ENCODE measurements around the gene JDP2. TPM values are rescaled to one million over a fixed set of nuclear protein-coding genes. Genes with fewer than 3 reads are reported as not detected.
A peak's percentile ranks its signal among the peaks of the same experiment; 100 is the strongest.

JDP2 gene
- total and polyA plus RNA-seq, 2 of the 4 experiments (the other 2 are of a cell fraction), result 35.7 to 38.4 TPM

DNA sequence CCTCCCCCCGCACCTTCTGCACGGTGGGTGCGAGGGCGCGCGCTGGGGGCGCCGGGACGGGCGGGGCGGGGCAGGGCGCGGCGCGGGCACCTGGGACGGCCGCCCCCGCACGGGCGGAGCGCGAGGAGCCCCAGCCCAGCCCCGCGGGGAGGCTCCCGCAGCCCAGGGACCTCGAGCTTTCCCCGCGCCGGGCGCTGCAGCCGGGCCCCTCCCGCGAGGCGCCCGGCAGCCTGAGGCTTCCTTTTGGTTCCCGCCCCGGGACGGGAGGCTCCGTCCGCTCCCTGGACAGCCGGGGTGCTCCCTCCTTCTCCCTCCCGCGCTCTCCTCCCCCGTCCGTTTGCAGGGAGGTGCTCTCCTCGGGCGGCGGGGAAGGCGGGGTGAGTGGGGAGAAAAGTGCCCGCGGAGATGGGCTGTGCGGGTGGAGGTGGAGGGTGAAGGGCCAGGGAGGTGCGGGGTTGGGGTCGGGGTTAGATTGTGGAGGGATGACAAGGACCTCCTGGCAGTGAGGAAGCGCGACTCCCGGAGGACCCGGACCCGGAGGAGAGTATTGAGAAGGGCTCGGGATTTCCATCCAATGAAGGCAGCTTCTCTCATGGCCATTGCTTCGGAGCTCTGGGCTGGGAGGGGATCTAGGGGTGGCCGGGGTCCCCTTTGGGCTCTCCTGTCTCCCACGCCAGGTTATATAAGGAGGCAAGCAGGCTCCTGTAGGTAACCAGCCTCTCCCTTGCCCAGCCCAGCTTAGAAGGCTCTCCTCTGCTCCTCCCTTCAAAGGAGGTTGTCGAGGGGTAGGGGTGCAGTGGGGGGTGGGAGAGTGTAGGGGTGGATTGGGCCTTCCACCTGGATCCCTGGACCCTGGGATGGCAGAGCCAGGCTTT lies 645 bp downstream of the JDP2 start:
- ChIA-PET CTCF (interaction anchor here (1.3 kb wide), 1 partner anchor 27 kb away, joined by 3 read pairs; no protein-coding TSS in a partner anchor), POLR2A (ENCODE audit: unreplicated experiment) (no interaction called here)
- Histone ChIP-seq H3K18ac (ENCODE audit: low read depth, low read length) (peak overlapping the region; percentile 11; the same call in 1 of the 2 replicates), H3K4me2 (ENCODE audit: low read depth, low read length) (peak overlapping the region; percentile 78), H3K14ac (replicated peaks; ENCODE audit: low read depth, low read length) (peak overlapping the region; percentile 81), H2AK5ac (ENCODE audit: low read depth, low read length) (peak overlapping the region; percentile 47), H3K23ac (ENCODE audit: low read depth, low read length) (peak overlapping the region; percentile 77; the same call in 1 of the 2 replicates), H2AK9ac (replicated peaks; ENCODE audit: low read depth, low read length, poor library complexity) (peak overlapping the region; percentile 87), H3K4me1 (ENCODE audit: control insufficient read depth, insufficient read depth, low read length) (peaks cover 22% of the 10 kb centered on the region), H3K56ac (ENCODE audit: extremely low read depth, insufficient read depth, low read length) (peak overlapping the region; percentile 72; the same call in 1 of the 2 replicates), H4K8ac (ENCODE audit: low read depth in 2 of 2, low read length in 2 of 2) (peak overlapping the region in 1 of 2 experiments; percentile 38; a peak in 2 of 4 replicates), H3K36me3 (ENCODE audit: control insufficient read depth, insufficient read depth, low read length) (peaks cover 13% of the 10 kb centered on the region), H4K20me1 (ENCODE audit: insufficient read depth, low read length) (peaks cover 47% of the 10 kb centered on the region), H3K4ac (ENCODE audit: low read depth, low read length) (peak overlapping the region; percentile 74), H2BK5ac (ENCODE audit: low read depth, low read length, poor library complexity, severe bottlenecking) (peak overlapping the region; percentile 23), H4K91ac (ENCODE audit: insufficient read depth, low read depth, low read length) (peak overlapping the region; percentile 49), H3K27ac (ENCODE audit: insufficient read depth, low read length) (peak overlapping the region; percentile 83), H3K9me1 (ENCODE audit: insufficient read depth, low read length) (peaks cover 38% of the 10 kb centered on the region), H3K9ac (ENCODE audit: low read depth, low read length) (peak overlapping the region; percentile 60), H2BK15ac (ENCODE audit: low read depth, low read length) (no peak overlapping the region), H4K5ac (ENCODE audit: low read depth, low read length) (peak overlapping the region; percentile 22; the same call in 1 of the 2 replicates), H3K4me3 (ENCODE audit: insufficient read depth, low read depth, low read length) (peak overlapping the region; percentile 58), H2BK20ac (ENCODE audit: low read depth, low read length) (no peak overlapping the region), H2AFZ (replicated peaks; ENCODE audit: low read length, poor library complexity) (peak overlapping the region; percentile 93), H3K9me3 (ENCODE audit: control insufficient read depth, insufficient read depth, low read length) (peaks cover 2% of the 10 kb centered on the region; the same call in 1 of the 2 replicates), H3K79me1 (ENCODE audit: low read depth in 1 of 2, low read length in 2 of 2) (peaks cover 3 to 48% of the 10 kb centered on the region in 2 experiments; a peak in 3 of 4 replicates), H2BK120ac (ENCODE audit: low read depth, low read length) (no peak overlapping the region; the same call in 1 of the 2 replicates), H3K27me3 (ENCODE audit: control insufficient read depth, insufficient read depth, low read length) (no peaks in the 10 kb centered on the region)
- dilution Hi-C loops (cut with HindIII; ENCODE audit: low sequenced_read_pairs, unreplicated experiment), result no loop called here
- no peak for DNase-seq
- in situ Hi-C loops (cut with MboI; ENCODE audit: low sequenced_read_pairs), result no loop called here
- intact Hi-C loops (cut with micrococcal nuclease), result no loop called here
- 0 out of 2 replicates have a peak, but pooled peaks have one; percentile 55 for TF ChIP-seq MAZ (IDR thresholded peaks at IDR 0.05; ENCODE audit: borderline replicate concordance, low read depth, low read length)
- TF ChIP-seq NFE2L2 (IDR thresholded peaks at IDR 0.05; ENCODE audit: low read depth, low read length), result no peak
- no TSS peak for BruUV-seq (replicated peaks)
- ATAC-seq (ENCODE audit: low read depth), result peak; percentile 40
- 0% methylated on average over 15 of the region's 64 CpGs; no CpG with 5 or more reads in 1 of the 2 experiments for WGBS, 2 experiments (ENCODE audit: extremely low coverage in 2 of 2, insufficient read length in 1 of 2)
